Activated T-helper 1 cell treated with anti-CD3 and anti-CD28 coated beads, Interleukin-2, amount 50 U/mL, for 16 hours (primary cell): ENCODE results near the gene ITLN1.
"Not testable (repeated sequence)": the region's sequence is repeated elsewhere in the genome, so short reads cannot be mapped to it uniquely, and the experiment has no call there.

Source experiments
- DNase-seq, 2 donors: peaks; one replicate each; pipeline ENCODE4 v3.0.0-alpha.2; 2020; ENCODE audit warnings: low read depth in 1 of 2, low spot score in 1 of 2

ITLN1 gene

GRCh38 chr1:160885042-160885441 is at the start of gene ITLN1:
Gene ITLN1, minus strand, starts transcription at chr1:160885180. Its CDS starts 303 bp downstream, at chr1:160884877.
- no peak for DNase-seq

GRCh38 chr1:160933305-160933704 is 48.3 kb upstream of the ITLN1 start:
- not testable (repeated sequence) for DNase-seq

GRCh38 chr1:160925652-160926244 is 40.8 kb upstream of the ITLN1 start:
- DNase-seq: no peak

- DNase-seq: no peak
Observed at GRCh38 chr1:160924791-160925651, 40.0 kb upstream of the ITLN1 start.

GRCh38 chr1:160916666-160917065 is 31.7 kb upstream of the ITLN1 start:
- no peak for DNase-seq

GRCh38 chr1:160913229-160913628 is 28.2 kb upstream of the ITLN1 start:
- DNase-seq: not testable (repeated sequence)

GRCh38 chr1:160911925-160912324 is 26.9 kb upstream of the ITLN1 start:
- DNase-seq: no peak

- DNase-seq: no peak
Observed at GRCh38 chr1:160911441-160911840, 26.5 kb upstream of the ITLN1 start.

- no peak for DNase-seq
Observed at GRCh38 chr1:160910170-160910750, 25.3 kb upstream of the ITLN1 start.

GRCh38 chr1:160907976-160908375 is 23.0 kb upstream of the ITLN1 start:
- DNase-seq: no peak

GRCh38 chr1:160905617-160905989 is 20.6 kb upstream of the ITLN1 start:
- no peak for DNase-seq

GRCh38 chr1:160904783-160905616 is 20.0 kb upstream of the ITLN1 start:
- no peak for DNase-seq

GRCh38 chr1:160902251-160902650 is 17.3 kb upstream of the ITLN1 start:
- DNase-seq: not testable (repeated sequence)

GRCh38 chr1:160901768-160902167 is 16.8 kb upstream of the ITLN1 start:
- no peak for DNase-seq

GRCh38 chr1:160900683-160901082 is 15.7 kb upstream of the ITLN1 start:
- DNase-seq: not testable (repeated sequence)

- DNase-seq: not testable (repeated sequence)
Observed at GRCh38 chr1:160894368-160895135, 9.6 kb upstream of the ITLN1 start.

- no peak for DNase-seq
Observed at GRCh38 chr1:160891474-160891873, 6.5 kb upstream of the ITLN1 start.

- no peak for DNase-seq
Observed at GRCh38 chr1:160888926-160889325, 3.9 kb upstream of the ITLN1 start.

GRCh38 chr1:160887071-160887470 is 2.1 kb upstream of the ITLN1 start:
- DNase-seq: no peak

GRCh38 chr1:160884579-160884978 is 401 bp downstream of the ITLN1 start:
- no peak for DNase-seq
